GM15510 (cell line): ENCODE results near the gene PHKG2.

Experiments used
- POLR2A ChIP-seq: IDR thresholded peaks from 3 replicates; pipeline ENCODE4 v1.6.1; 2011; ENCODE audit warnings: borderline replicate concordance; ENCODE audit not compliant: insufficient read length; ENCODE audit errors: extremely low read depth

Gene PHKG2

DNA sequence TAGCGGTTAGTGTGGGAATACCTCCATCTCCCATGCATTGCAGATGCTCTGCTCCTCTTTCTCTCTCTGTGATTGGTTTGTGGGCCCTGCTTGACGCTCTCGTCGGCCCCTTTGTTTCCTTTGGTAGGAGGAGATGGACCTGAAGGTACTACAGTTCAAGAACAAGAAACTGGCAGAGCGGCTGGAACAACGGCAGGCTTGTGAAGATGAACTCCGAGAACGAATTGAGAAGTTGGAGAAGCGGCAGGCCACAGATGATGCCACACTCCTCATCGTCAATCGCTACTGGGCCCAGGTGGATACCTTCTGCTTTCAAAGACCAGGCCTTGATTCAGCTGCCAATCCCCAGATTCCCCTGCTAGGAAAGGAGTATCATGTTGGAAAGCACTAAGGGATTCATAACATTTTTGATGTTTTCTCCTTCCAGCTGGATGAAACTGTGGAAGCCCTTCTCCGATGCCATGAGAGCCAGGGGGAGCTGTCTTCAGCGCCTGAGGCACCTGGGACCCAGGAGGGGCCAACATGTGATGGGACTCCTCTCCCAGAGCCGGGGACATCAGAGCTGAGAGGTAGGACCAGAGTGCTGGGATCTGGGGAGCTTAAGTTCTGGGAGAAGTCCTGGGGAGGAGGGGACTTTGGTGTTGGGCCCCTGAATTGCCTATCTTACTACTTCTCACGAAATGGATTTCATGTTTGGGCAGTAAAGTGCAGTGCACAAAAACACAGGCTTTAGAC is 14.9 kb downstream of the PHKG2 start:
- TF ChIP-seq POLR2A: no peak

GRCh38 chr16:30764086-30764485 is 15.9 kb downstream of the PHKG2 start:
- TF ChIP-seq POLR2A: no peak

DNA sequence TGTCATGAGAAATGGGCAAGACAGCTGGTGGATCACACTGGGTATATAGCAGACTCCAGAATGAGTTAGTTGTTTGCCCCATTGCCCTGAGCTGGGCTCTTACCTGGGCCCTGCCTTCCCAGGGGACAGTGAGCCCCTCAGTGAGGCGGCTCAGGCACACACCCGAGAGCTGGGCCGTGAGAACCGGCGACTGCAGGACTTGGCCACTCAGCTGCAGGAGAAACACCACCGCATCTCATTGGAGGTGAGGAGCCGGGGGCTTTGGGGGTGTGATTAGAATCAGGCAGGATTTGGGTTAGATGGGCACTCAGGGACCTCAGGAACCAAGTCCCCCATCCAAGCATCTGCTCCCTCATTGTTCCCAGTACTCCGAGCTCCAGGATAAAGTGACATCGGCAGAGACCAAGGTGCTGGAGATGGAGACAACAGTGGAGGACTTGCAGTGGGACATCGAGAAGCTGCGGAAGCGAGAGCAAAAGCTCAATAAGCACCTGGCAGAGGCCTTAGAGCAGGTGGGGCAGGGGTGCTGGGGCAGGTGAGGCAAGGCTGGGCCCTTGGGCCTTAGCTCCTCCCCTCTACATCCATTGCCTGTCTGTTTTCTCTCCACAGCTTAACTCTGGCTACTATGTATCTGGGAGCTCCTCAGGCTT is 16.7 kb downstream of the PHKG2 start:
- TF ChIP-seq POLR2A: no peak

DNA sequence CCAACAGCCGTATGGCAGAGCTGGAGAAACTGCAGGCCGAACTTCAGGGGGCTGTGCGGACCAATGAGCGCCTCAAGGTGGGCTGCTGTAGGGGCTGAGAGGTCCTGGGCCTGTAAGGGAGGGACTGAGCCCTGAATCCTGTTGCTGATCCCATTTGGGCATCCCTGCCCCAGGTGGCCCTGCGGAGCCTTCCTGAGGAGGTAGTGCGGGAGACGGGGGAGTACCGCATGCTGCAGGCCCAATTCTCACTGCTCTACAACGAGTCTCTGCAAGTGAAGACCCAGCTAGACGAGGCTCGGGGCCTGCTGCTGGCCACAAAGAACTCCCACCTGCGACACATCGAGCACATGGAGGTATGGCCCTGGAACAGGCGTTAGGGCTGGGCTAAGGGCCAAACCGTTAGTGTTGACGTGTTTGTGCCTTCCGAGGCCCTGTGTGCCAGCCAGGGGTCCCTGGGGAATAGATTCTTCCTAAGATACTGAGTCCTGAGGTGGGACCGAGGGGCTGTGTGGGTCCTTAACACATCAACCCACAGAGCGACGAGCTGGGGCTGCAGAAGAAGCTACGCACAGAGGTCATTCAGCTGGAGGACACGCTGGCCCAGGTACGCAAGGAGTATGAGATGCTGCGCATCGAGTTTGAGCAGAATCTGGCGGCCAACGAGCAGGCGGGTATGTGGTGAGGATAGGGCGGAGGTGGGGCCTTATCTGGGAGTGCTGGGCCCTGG is 18.1 kb downstream of the PHKG2 start:
- no peak for TF ChIP-seq POLR2A

GRCh38 chr16:30766933-30767284 is 18.7 kb downstream of the PHKG2 start:
- TF ChIP-seq POLR2A: no peak

DNA sequence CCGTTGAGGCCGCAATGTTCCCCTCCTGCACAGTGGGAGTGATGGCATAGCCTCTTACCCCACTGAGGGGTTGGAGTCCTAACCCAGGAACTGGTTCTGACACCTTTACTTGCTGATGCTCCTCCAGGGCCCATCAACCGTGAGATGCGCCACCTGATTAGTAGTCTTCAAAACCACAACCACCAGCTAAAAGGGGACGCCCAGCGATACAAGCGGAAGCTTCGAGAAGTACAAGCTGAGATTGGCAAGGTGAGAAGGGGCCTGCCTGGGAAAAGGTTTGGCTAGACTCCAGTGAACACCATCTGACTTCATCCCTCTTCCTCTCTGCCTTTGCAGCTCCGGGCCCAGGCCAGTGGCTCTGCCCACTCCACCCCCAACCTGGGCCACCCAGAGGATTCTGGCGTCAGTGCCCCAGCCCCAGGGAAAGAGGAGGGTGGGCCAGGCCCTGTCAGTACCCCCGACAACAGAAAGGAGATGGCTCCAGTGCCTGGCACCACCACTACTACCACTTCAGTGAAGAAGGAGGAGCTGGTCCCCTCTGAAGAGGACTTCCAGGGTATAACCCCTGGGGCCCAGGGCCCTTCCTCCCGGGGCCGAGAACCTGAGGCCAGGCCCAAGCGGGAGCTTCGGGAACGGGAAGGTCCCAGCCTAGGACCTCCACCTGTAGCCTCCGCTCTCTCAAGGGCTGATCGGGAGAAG is 19.7 kb downstream of the PHKG2 start:
- TF ChIP-seq POLR2A: no peak

DNA sequence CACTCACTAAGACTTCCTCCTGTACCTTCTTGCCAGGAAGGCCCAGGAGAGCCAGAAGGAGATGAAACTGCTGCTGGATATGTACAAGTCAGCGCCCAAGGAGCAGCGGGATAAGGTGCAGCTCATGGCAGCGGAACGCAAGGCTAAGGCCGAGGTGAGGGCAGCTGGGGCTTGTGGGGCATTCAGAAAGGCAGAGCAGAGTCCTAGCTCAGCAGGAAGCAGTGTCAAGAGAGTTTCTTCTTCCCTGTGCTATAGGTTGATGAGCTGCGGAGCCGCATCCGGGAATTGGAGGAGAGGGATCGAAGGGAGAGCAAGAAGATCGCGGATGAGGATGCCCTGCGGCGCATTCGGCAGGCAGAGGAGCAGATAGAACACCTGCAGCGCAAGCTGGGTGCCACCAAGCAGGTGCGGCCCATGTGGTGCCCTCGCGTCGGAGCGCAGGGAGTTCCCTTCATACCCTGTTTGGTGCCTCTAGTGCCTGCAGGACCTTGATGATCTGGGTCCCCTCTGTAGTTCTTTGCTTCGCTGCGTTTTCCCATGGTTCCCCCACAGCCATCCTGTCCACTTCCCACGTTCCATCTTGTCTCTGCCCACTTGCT is 20.5 kb downstream of the PHKG2 start:
- no peak for TF ChIP-seq POLR2A

- TF ChIP-seq POLR2A: no peak
Observed at GRCh38 chr16:30769379-30770089, 21.3 kb downstream of the PHKG2 start.

DNA sequence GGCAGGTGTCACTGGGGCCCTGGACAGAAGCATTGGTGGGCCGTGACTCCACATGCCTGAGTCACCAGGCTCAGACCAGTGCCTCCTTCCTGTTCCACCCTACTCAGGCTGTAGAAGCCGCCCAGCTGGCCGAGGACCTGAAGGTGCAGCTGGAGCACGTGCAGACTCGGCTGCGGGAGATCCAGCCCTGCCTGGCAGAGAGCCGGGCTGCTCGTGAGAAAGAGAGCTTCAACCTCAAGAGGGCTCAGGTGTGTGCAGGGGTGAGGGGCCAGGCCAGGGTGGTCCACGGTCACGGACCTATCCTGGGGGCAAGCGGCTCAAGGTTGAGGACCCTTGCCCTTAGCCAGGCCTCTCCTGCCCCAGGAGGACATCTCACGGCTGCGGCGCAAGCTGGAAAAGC is 23.5 kb downstream of the PHKG2 start:
- no peak for TF ChIP-seq POLR2A

DNA sequence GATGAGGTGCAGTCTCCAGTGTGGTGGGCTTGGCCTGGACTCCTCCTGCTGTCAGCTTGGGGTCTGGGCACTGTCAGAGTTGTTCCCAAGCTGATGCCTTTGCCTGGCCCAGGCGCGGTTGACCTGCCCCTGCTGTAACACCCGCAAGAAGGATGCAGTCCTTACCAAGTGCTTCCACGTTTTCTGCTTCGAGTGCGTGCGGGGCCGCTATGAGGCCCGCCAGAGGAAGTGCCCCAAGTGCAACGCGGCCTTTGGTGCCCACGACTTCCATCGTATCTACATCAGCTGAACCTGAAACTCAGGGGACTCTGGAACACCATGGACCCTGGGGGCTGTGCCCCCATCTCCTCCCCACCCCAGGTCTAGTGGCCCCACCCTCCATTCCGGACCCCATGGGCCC is 25.6 kb downstream of the PHKG2 start:
- TF ChIP-seq POLR2A: no peak

- no peak for TF ChIP-seq POLR2A
Observed at GRCh38 chr16:30774367-30775130, 26.3 kb downstream of the PHKG2 start.

- no peak for TF ChIP-seq POLR2A
Observed at GRCh38 chr16:30775131-30775391, 26.8 kb downstream of the PHKG2 start.

GRCh38 chr16:30775392-30776188 is 27.4 kb downstream of the PHKG2 start:
- peak; percentile 44 for TF ChIP-seq POLR2A
